HG02763 (cell line): ENCODE measurements around the gene IFI16.

Source experiments
- ATAC-seq: cut with Tn5 transposase; IDR thresholded peaks from one replicate; pipeline ENCODE4 v1.9.1; 2021; ENCODE audit warnings: mild to moderate bottlenecking, moderate library complexity; ENCODE audit not compliant: unreplicated experiment

IFI16 gene

GRCh38 chr1:159055181-159055641, 45.5 kb downstream of the IFI16 start:
- ATAC-seq = no peak

GRCh38 chr1:159056069-159056698, 46.5 kb downstream of the IFI16 start:
- no peak for ATAC-seq

GRCh38 chr1:159058751-159059150, 49.0 kb downstream of the IFI16 start:
- no peak for ATAC-seq

GRCh38 chr1:159065106-159065505, 55.4 kb downstream of the IFI16 start:
- ATAC-seq = no peak

- ATAC-seq = no peak
These were observed 56.4 kb downstream of the IFI16 start for GRCh38 chr1:159066108-159066507.

GRCh38 chr1:159067699-159068621, 58.3 kb downstream of the IFI16 start:
- peak; percentile 81 for ATAC-seq

- no peak for ATAC-seq
These were observed 59.2 kb downstream of the IFI16 start for GRCh38 chr1:159068886-159069285.

GRCh38 chr1:159071970-159072582, 62.4 kb downstream of the IFI16 start:
- no peak for ATAC-seq

GRCh38 chr1:159076438-159077119, 66.9 kb downstream of the IFI16 start, which contains the start of gene AIM2:
Gene AIM2, minus strand, starts transcription at chr1:159076766. Its CDS starts 3,267 bp downstream, at chr1:159073499.
- peak; percentile 83 for ATAC-seq

- peak; percentile 60 for ATAC-seq
These were observed 67.6 kb downstream of the IFI16 start for GRCh38 chr1:159077120-159077961.

GRCh38 chr1:159079525-159079924, 69.8 kb downstream of the IFI16 start:
- ATAC-seq = no peak

GRCh38 chr1:159081626-159082025, 71.9 kb downstream of the IFI16 start:
- ATAC-seq = no peak

- ATAC-seq = no peak
These were observed 73.3 kb downstream of the IFI16 start for GRCh38 chr1:159083013-159083412.

- no peak for ATAC-seq
These were observed 74.4 kb downstream of the IFI16 start for GRCh38 chr1:159084152-159084551.

- no peak for ATAC-seq
These were observed 75.2 kb downstream of the IFI16 start for GRCh38 chr1:159084867-159085266.

GRCh38 chr1:159088050-159088449, 78.3 kb downstream of the IFI16 start:
- no peak for ATAC-seq

GRCh38 chr1:159088546-159089183, 79.0 kb downstream of the IFI16 start:
- ATAC-seq = no peak

GRCh38 chr1:159089184-159089791, 79.6 kb downstream of the IFI16 start:
- ATAC-seq = no peak
